H9 (cell line): ENCODE data around the gene ACOXL. TPM values are rescaled to one million over a fixed set of nuclear protein-coding genes. Genes with fewer than 3 reads are reported as not detected.

ENCODE experiments used
- DNase-seq: peaks from one replicate; pipeline ENCODE4 v3.0.0-alpha.2; 2017
- H2AFZ ChIP-seq: one replicate; pipeline ENCODE4 v1.6.1; 2013; ENCODE audit warnings: mild to moderate bottlenecking, low read length, control low read depth, moderate library complexity
- H2AK5ac ChIP-seq: 2 replicates; pipeline ENCODE4 v1.6.1; 2013; ENCODE audit warnings: low read length, control low read depth, mixed read lengths; ENCODE audit not compliant: insufficient read length
- H2BK120ac ChIP-seq: one replicate; pipeline ENCODE4 v1.6.1; 2013; ENCODE audit warnings: low read depth, mild to moderate bottlenecking, low read length, control low read depth, inconsistent platforms; ENCODE audit not compliant: poor library complexity, severe bottlenecking
- H2BK12ac ChIP-seq: 2 replicates; pipeline ENCODE4 v1.6.1; 2013; ENCODE audit warnings: low read length, control low read depth, mixed read lengths, low read depth; ENCODE audit not compliant: insufficient read length
- H2BK15ac ChIP-seq: 2 replicates; pipeline ENCODE4 v1.6.1; 2013; ENCODE audit warnings: low read depth, low read length, control low read depth
- H2BK20ac ChIP-seq: one replicate; pipeline ENCODE4 v1.6.1; 2013; ENCODE audit warnings: low read depth, mild to moderate bottlenecking, low read length, control low read depth, inconsistent platforms; ENCODE audit not compliant: poor library complexity, severe bottlenecking
- H2BK5ac ChIP-seq: 2 replicates; pipeline ENCODE4 v1.6.1; 2013; ENCODE audit warnings: low read length, control low read depth, mixed read lengths; ENCODE audit not compliant: insufficient read length
- H3K14ac ChIP-seq: 2 replicates; pipeline ENCODE4 v1.6.1; 2013; ENCODE audit warnings: low read length, control low read depth; ENCODE audit not compliant: insufficient read depth
- H3K18ac ChIP-seq: 2 replicates; pipeline ENCODE4 v1.6.1; 2013; ENCODE audit warnings: low read depth, mild to moderate bottlenecking, mixed read lengths, low read length, control low read depth; ENCODE audit not compliant: insufficient read length
- H3K23ac ChIP-seq: 2 replicates; pipeline ENCODE4 v1.6.1; 2013; ENCODE audit warnings: low read length, control low read depth, mixed read lengths, low read depth; ENCODE audit not compliant: insufficient read length
- H3K23me2 ChIP-seq: 2 replicates; pipeline ENCODE4 v1.6.1; 2013; ENCODE audit warnings: low read depth, mild to moderate bottlenecking, mixed read lengths, low read length, control low read depth; ENCODE audit not compliant: insufficient read length, poor library complexity, severe bottlenecking
- H3K27ac ChIP-seq: 2 replicates; pipeline ENCODE4 v1.5.1; 2013; ENCODE audit warnings: low read length, control low read depth, mixed read lengths, low read depth; ENCODE audit not compliant: insufficient read length
- H3K27me3 ChIP-seq: 2 replicates; pipeline ENCODE4 v1.6.1; 2013; ENCODE audit warnings: low read length, control low read depth, inconsistent platforms; ENCODE audit not compliant: insufficient read depth
- H3K4ac ChIP-seq: 2 replicates; pipeline ENCODE4 v1.6.1; 2013; ENCODE audit warnings: low read depth, mild to moderate bottlenecking, control low read depth, inconsistent platforms, low read length, moderate library complexity
- H3K4me1 ChIP-seq: 2 replicates; pipeline ENCODE4 v1.6.1; 2013; ENCODE audit warnings: low read length, control low read depth, inconsistent platforms; ENCODE audit not compliant: insufficient read depth
- H3K4me2 ChIP-seq: 2 replicates; pipeline ENCODE4 v1.6.1; 2013; ENCODE audit warnings: low read length, control low read depth, mixed read lengths; ENCODE audit not compliant: insufficient read length, insufficient read depth
- H3K56ac ChIP-seq: 2 replicates; pipeline ENCODE4 v1.6.1; 2013; ENCODE audit warnings: low read depth, mild to moderate bottlenecking, mixed read lengths, low read length, control low read depth; ENCODE audit not compliant: insufficient read length
- H3K79me1 ChIP-seq: 2 replicates; pipeline ENCODE4 v1.6.1; 2013; ENCODE audit warnings: low read depth, mild to moderate bottlenecking, moderate library complexity, low read length, control low read depth, inconsistent platforms; ENCODE audit not compliant: insufficient read depth, poor library complexity, severe bottlenecking
- H3K79me2 ChIP-seq: 2 replicates; pipeline ENCODE4 v1.6.1; 2013; ENCODE audit warnings: low read length, control low read depth, inconsistent platforms; ENCODE audit not compliant: insufficient read depth
- H3K9ac ChIP-seq: 2 replicates; pipeline ENCODE4 v1.6.1; 2013; ENCODE audit warnings: low read length, control low read depth, mixed read lengths; ENCODE audit not compliant: insufficient read length; ENCODE audit errors: extremely low read depth
- H3K9me3 ChIP-seq: one replicate; pipeline ENCODE4 v1.6.1; 2013; ENCODE audit warnings: low read depth, low read length, inconsistent platforms; ENCODE audit not compliant: control insufficient read depth
- H3T11ph ChIP-seq: one replicate; pipeline ENCODE4 v1.6.1; 2013; ENCODE audit warnings: mild to moderate bottlenecking, low read length, control low read depth, inconsistent platforms
- H4K20me1 ChIP-seq: one replicate; pipeline ENCODE4 v1.6.1; 2013; ENCODE audit not compliant: control insufficient read depth, insufficient read length, insufficient read depth
- H4K5ac ChIP-seq: 2 replicates; pipeline ENCODE4 v1.6.1; 2013; ENCODE audit warnings: low read depth, mild to moderate bottlenecking, mixed read lengths, low read length, control low read depth; ENCODE audit not compliant: insufficient read length
- H4K8ac ChIP-seq: replicated peaks from 2 replicates; pipeline ENCODE4 v1.6.1; 2013; ENCODE audit warnings: low read length, control low read depth, mixed read lengths, low read depth; ENCODE audit not compliant: insufficient read length
- H4K91ac ChIP-seq: 2 replicates; pipeline ENCODE4 v1.6.1; 2013; ENCODE audit warnings: low read depth, mild to moderate bottlenecking, moderate library complexity, mixed read lengths, low read length, control low read depth; ENCODE audit not compliant: insufficient read length
- H3K27ac Mint-ChIP-seq, 3 experiments: 2 replicates in 2 of 3; 3 replicates in 1 of 3; pipeline ENCODE4 v1.8.0; 2020 to 2021; ENCODE audit warnings: mixed read lengths in 3 of 3, mild to moderate bottlenecking in 1 of 3, moderate library complexity in 1 of 3
- H3K27me3 Mint-ChIP-seq: 2 replicates; pipeline ENCODE4 v1.8.0; 2021; ENCODE audit warnings: low read depth, mild to moderate bottlenecking, moderate library complexity, mixed read lengths
- H3K36me3 Mint-ChIP-seq, 3 experiments: 2 replicates in 2 of 3; 3 replicates in 1 of 3; pipeline ENCODE4 v1.8.0; 2020 to 2021; ENCODE audit warnings: low read depth in 3 of 3, mixed read lengths in 3 of 3; ENCODE audit not compliant: insufficient read depth in 1 of 3
- H3K4me1 Mint-ChIP-seq, 2 experiments: 2 replicates each; pipeline ENCODE4 v1.8.0; 2020; ENCODE audit warnings: mixed read lengths in 2 of 2
- H3K4me3 Mint-ChIP-seq, 2 experiments: 2 replicates in 1 of 2; 3 replicates in 1 of 2; pipeline ENCODE4 v1.8.0; 2020 to 2021; ENCODE audit warnings: mild to moderate bottlenecking in 2 of 2, mixed read lengths in 2 of 2, moderate library complexity in 1 of 2
- H3K9me3 Mint-ChIP-seq, 2 experiments: 2 replicates in 1 of 2; 3 replicates in 1 of 2; pipeline ENCODE4 v1.8.0; 2020; ENCODE audit warnings: mild to moderate bottlenecking in 2 of 2, mixed read lengths in 2 of 2, moderate library complexity in 1 of 2
- WGBS: extraction: QIAGEN DNeasy Blood & Tissue Kit; methylation state at CpG from one replicate; pipeline ENCODE4 v1.1.7; 2013; ENCODE audit warnings: missing lambda C conversion rate, low lambda C conversion rate, mixed read lengths; ENCODE audit not compliant: insufficient read length; ENCODE audit errors: extremely low coverage; 5-methylcytosine and 5-hydroxymethylcytosine counted together
- total RNA-seq: library from RNA; stranded (reverse); gene quantifications from 2 replicates; pipeline ENCODE4 v1.2.1, GENCODE V29; 2021
- TF ChIP-seq, protein P1 (sequence below): fragments of 200-600 bp; sonication (generic); conservative IDR thresholded peaks from 3 replicates; pipeline ENCODE4 v1.8.0; 2021; ENCODE audit warnings: antibody characterized with exemption, mild to moderate bottlenecking

ACOXL gene
- total RNA-seq, 1 experiment from 2014 or later, result 37.6 TPM

GRCh38 chr2:111128096-111128495 is 395.7 kb downstream of the ACOXL start:
- Histone ChIP-seq H4K91ac (no peak overlapping the region), H3K4me2 (no peak overlapping the region), H3K14ac (no peak overlapping the region), H3K79me2 (0 out of 2 replicates have a peak, but pooled peaks cover under 1% of the 10 kb centered on the region), H2BK20ac (no peak overlapping the region), H2AFZ (no peak overlapping the region), H3K18ac (no peak overlapping the region), H3K79me1 (peaks cover 4% of the 10 kb centered on the region), H2BK15ac (no peak overlapping the region), H3T11ph (no peak overlapping the region), H4K20me1 (no peaks in the 10 kb centered on the region), H3K27ac (no peak overlapping the region), H3K56ac (no peak overlapping the region), H3K23ac (no peak overlapping the region), H2BK12ac (no peak overlapping the region), H2BK120ac (no peak overlapping the region), H2BK5ac (no peak overlapping the region), H3K4ac (no peak overlapping the region), H3K23me2 (no peaks in the 10 kb centered on the region), H2AK5ac (no peak overlapping the region), H3K27me3 (no peaks in the 10 kb centered on the region), H3K4me1 (no peaks in the 10 kb centered on the region), H4K8ac (no peak overlapping the region), H3K9ac (no peak overlapping the region), H4K5ac (no peak overlapping the region), H3K9me3 (no peaks in the 10 kb centered on the region)
- DNase-seq, result no peak
- peaks cover 38 to 80% (median 67%) of the 10 kb centered on the region in 3 experiments for H3K36me3 Mint-ChIP-seq
- H3K27me3 Mint-ChIP-seq, result no peaks in the 10 kb centered on the region; the same call in 1 of the 2 replicates
- no peak overlapping the region for H3K4me3 Mint-ChIP-seq
- peaks cover 5 to 12% of the 10 kb centered on the region in 2 experiments for H3K4me1 Mint-ChIP-seq
- H3K27ac Mint-ChIP-seq, result no peak overlapping the region
- TF ChIP-seq, protein P1, sequence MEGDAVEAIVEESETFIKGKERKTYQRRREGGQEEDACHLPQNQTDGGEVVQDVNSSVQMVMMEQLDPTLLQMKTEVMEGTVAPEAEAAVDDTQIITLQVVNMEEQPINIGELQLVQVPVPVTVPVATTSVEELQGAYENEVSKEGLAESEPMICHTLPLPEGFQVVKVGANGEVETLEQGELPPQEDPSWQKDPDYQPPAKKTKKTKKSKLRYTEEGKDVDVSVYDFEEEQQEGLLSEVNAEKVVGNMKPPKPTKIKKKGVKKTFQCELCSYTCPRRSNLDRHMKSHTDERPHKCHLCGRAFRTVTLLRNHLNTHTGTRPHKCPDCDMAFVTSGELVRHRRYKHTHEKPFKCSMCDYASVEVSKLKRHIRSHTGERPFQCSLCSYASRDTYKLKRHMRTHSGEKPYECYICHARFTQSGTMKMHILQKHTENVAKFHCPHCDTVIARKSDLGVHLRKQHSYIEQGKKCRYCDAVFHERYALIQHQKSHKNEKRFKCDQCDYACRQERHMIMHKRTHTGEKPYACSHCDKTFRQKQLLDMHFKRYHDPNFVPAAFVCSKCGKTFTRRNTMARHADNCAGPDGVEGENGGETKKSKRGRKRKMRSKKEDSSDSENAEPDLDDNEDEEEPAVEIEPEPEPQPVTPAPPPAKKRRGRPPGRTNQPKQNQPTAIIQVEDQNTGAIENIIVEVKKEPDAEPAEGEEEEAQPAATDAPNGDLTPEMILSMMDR, result no peak
- WGBS, result no CpG with 5 or more reads among the region's 2 CpGs
- H3K9me3 Mint-ChIP-seq, result no peaks in the 10 kb centered on the region
